ENCODE results near the gene PELI2. TPM values are rescaled to one million over a fixed set of nuclear protein-coding genes. Genes with fewer than 3 reads are reported as not detected.

PELI2 gene
- total RNA-seq, 1 experiment from 2014 or later, result 23.5 TPM

- H3K4me1 Mint-ChIP-seq, result peaks cover 2% of the 10 kb centered on the region
- no peak overlapping the region for H3K4me3 Mint-ChIP-seq
- POLR2A ChIA-PET, result no interaction called here
- no peaks in the 10 kb centered on the region for H3K9me3 Mint-ChIP-seq
- no peaks in the 10 kb centered on the region for H3K27me3 Mint-ChIP-seq (ENCODE audit: low read depth)
- H3K27ac Mint-ChIP-seq, result no peak overlapping the region
- DNase-seq (ENCODE audit: low spot score) (no peak), ATAC-seq (no peak)
- no peaks in the 10 kb centered on the region for H3K36me3 Mint-ChIP-seq
- TF ChIP-seq SOX15 (CRISPR knock-in tag; IDR thresholded peaks at IDR 0.05) (no peak), MYBL2 (CRISPR knock-in tag; IDR thresholded peaks at IDR 0.05) (no peak), CREB1 (CRISPR knock-in tag; IDR thresholded peaks at IDR 0.05) (no peak), E2F1 (CRISPR knock-in tag; IDR thresholded peaks at IDR 0.05) (no peak), E2F5 (CRISPR knock-in tag; IDR thresholded peaks at IDR 0.05) (no peak), NR2C2 (CRISPR knock-in tag; IDR thresholded peaks at IDR 0.05) (no peak), ATF6 (CRISPR knock-in tag; IDR thresholded peaks at IDR 0.05) (no peak), ZNF263 (CRISPR knock-in tag; IDR thresholded peaks at IDR 0.05; ENCODE audit: low read depth) (no peak), ZNF671 (CRISPR knock-in tag; IDR thresholded peaks at IDR 0.05) (no peak), HMGA2 (CRISPR knock-in tag; IDR thresholded peaks at IDR 0.05) (no peak), JAZF1 (CRISPR knock-in tag; IDR thresholded peaks at IDR 0.05) (no peak), ZNF121 (CRISPR knock-in tag; IDR thresholded peaks at IDR 0.05) (no peak)
- TF ChIP-seq, protein P1, sequence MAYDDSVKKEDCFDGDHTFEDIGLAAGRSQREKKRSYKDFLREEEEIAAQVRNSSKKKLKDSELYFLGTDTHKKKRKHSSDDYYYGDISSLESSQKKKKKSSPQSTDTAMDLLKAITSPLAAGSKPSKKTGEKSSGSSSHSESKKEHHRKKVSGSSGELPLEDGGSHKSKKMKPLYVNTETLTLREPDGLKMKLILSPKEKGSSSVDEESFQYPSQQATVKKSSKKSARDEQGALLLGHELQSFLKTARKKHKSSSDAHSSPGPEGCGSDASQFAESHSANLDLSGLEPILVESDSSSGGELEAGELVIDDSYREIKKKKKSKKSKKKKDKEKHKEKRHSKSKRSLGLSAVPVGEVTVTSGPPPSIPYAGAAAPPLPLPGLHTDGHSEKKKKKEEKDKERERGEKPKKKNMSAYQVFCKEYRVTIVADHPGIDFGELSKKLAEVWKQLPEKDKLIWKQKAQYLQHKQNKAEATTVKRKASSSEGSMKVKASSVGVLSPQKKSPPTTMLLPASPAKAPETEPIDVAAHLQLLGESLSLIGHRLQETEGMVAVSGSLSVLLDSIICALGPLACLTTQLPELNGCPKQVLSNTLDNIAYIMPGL (CRISPR knock-in tag; IDR thresholded peaks at IDR 0.05), result no peak
- TF ChIP-seq, protein P2, sequence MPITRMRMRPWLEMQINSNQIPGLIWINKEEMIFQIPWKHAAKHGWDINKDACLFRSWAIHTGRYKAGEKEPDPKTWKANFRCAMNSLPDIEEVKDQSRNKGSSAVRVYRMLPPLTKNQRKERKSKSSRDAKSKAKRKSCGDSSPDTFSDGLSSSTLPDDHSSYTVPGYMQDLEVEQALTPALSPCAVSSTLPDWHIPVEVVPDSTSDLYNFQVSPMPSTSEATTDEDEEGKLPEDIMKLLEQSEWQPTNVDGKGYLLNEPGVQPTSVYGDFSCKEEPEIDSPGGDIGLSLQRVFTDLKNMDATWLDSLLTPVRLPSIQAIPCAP (CRISPR knock-in tag; IDR thresholded peaks at IDR 0.05), result no peak
- CTCF ChIA-PET, result no interaction called here
Observed at GRCh38 chr14:56243110-56243509, 124.9 kb downstream of the PELI2 start.

DNA sequence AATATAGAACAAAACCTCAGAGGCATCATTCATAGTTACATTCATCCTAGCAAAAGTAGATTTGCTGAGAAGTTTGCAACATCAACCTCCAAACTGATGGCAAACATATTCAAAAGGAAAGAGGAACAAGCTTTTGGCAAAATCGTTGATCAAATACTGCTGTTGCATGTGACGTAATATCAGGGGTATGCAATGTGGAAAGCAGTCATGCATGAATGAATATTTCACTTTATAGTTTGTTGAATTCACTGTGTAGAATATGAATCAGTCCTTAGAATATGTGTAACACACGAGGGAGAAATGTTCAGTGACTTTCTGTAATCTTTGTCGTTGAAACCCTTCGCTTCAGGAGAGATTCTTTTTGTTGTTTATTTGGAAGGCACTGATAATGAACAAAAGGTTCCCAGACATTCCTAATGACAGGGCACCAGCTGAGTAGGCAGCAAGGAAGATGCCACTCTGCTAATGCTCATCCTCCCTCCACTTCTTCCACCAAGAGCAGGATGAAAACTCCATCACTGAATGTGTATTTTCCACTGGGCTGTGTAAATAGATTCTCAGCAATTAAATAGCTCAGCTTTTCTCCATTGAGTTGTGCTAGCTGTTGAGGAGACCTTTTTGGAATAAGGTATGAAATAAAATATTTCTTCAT lies 126.1 kb downstream of the PELI2 start:
- H3K4me3 Mint-ChIP-seq, result no peak overlapping the region
- peaks cover 11% of the 10 kb centered on the region for H3K4me1 Mint-ChIP-seq
- ChIA-PET CTCF (no interaction called here), POLR2A (no interaction called here)
- H3K9me3 Mint-ChIP-seq, result no peaks in the 10 kb centered on the region
- no peaks in the 10 kb centered on the region for H3K27me3 Mint-ChIP-seq (ENCODE audit: low read depth)
- no peak for ATAC-seq
- H3K27ac Mint-ChIP-seq, result no peak overlapping the region
- H3K36me3 Mint-ChIP-seq, result no peaks in the 10 kb centered on the region
- no peak for DNase-seq (ENCODE audit: low spot score)
- no peak for TF ChIP-seq TP53 (CRISPR knock-in tag; IDR thresholded peaks at IDR 0.05)
- no peak for TF ChIP-seq PRRX2 (CRISPR knock-in tag; IDR thresholded peaks at IDR 0.05)
- TF ChIP-seq KAT7 (CRISPR knock-in tag; IDR thresholded peaks at IDR 0.05; ENCODE audit: borderline replicate concordance), result no peak
- TF ChIP-seq, protein P3, sequence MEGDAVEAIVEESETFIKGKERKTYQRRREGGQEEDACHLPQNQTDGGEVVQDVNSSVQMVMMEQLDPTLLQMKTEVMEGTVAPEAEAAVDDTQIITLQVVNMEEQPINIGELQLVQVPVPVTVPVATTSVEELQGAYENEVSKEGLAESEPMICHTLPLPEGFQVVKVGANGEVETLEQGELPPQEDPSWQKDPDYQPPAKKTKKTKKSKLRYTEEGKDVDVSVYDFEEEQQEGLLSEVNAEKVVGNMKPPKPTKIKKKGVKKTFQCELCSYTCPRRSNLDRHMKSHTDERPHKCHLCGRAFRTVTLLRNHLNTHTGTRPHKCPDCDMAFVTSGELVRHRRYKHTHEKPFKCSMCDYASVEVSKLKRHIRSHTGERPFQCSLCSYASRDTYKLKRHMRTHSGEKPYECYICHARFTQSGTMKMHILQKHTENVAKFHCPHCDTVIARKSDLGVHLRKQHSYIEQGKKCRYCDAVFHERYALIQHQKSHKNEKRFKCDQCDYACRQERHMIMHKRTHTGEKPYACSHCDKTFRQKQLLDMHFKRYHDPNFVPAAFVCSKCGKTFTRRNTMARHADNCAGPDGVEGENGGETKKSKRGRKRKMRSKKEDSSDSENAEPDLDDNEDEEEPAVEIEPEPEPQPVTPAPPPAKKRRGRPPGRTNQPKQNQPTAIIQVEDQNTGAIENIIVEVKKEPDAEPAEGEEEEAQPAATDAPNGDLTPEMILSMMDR (IDR thresholded peaks at IDR 0.05), result no peak
- TF ChIP-seq, protein P4, sequence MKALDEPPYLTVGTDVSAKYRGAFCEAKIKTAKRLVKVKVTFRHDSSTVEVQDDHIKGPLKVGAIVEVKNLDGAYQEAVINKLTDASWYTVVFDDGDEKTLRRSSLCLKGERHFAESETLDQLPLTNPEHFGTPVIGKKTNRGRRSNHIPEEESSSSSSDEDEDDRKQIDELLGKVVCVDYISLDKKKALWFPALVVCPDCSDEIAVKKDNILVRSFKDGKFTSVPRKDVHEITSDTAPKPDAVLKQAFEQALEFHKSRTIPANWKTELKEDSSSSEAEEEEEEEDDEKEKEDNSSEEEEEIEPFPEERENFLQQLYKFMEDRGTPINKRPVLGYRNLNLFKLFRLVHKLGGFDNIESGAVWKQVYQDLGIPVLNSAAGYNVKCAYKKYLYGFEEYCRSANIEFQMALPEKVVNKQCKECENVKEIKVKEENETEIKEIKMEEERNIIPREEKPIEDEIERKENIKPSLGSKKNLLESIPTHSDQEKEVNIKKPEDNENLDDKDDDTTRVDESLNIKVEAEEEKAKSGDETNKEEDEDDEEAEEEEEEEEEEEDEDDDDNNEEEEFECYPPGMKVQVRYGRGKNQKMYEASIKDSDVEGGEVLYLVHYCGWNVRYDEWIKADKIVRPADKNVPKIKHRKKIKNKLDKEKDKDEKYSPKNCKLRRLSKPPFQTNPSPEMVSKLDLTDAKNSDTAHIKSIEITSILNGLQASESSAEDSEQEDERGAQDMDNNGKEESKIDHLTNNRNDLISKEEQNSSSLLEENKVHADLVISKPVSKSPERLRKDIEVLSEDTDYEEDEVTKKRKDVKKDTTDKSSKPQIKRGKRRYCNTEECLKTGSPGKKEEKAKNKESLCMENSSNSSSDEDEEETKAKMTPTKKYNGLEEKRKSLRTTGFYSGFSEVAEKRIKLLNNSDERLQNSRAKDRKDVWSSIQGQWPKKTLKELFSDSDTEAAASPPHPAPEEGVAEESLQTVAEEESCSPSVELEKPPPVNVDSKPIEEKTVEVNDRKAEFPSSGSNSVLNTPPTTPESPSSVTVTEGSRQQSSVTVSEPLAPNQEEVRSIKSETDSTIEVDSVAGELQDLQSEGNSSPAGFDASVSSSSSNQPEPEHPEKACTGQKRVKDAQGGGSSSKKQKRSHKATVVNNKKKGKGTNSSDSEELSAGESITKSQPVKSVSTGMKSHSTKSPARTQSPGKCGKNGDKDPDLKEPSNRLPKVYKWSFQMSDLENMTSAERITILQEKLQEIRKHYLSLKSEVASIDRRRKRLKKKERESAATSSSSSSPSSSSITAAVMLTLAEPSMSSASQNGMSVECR (CRISPR knock-in tag; IDR thresholded peaks at IDR 0.05; ENCODE audit: borderline replicate concordance), result no peak
- no peak for TF ChIP-seq PREB (CRISPR knock-in tag; IDR thresholded peaks at IDR 0.05; ENCODE audit: borderline replicate concordance)
- no peak for TF ChIP-seq GABPB1 (CRISPR knock-in tag; IDR thresholded peaks at IDR 0.05)
- no peak for TF ChIP-seq SP1 (CRISPR knock-in tag; conservative IDR thresholded peaks at IDR 0.05)
- TF ChIP-seq IRF2 (CRISPR knock-in tag; IDR thresholded peaks at IDR 0.05; ENCODE audit: borderline replicate concordance, low read depth), result no peak

Measured in WTC11 (cell line).